Activated effector memory CD4-positive, alpha-beta T cell treated with anti-CD3 and anti-CD28 coated beads, Interleukin-2, amount 50 U/mL, for 16 hours (primary cell): Measurements from ENCODE around the gene NXPH4.

Source experiments
- DNase-seq: peaks from one replicate; pipeline ENCODE4 v3.0.0-alpha.2; 2020

Gene NXPH4

GRCh38 chr12:57221169-57221917, 4.7 kb downstream of the NXPH4 start:
- no peak for DNase-seq

GRCh38 chr12:57222286-57223190, 5.9 kb downstream of the NXPH4 start:
- DNase-seq = no peak

- no peak for DNase-seq
These were observed 6.9 kb downstream of the NXPH4 start for GRCh38 chr12:57223191-57224165.

- no peak for DNase-seq
These were observed 7.8 kb downstream of the NXPH4 start for GRCh38 chr12:57224278-57224972.

- DNase-seq = peak; percentile 85
These were observed 8.5 kb downstream of the NXPH4 start for GRCh38 chr12:57224973-57225679.

- DNase-seq = no peak
These were observed 9.2 kb downstream of the NXPH4 start for GRCh38 chr12:57225680-57226210.

GRCh38 chr12:57226588-57227314, 10.2 kb downstream of the NXPH4 start:
- no peak for DNase-seq

- DNase-seq = no peak
These were observed 10.9 kb downstream of the NXPH4 start for GRCh38 chr12:57227315-57228115.

GRCh38 chr12:57229046-57229633, 12.5 kb downstream of the NXPH4 start:
- DNase-seq = no peak

GRCh38 chr12:57229634-57230380, 13.2 kb downstream of the NXPH4 start, which contains the start of gene SHMT2:
Gene SHMT2 (plus strand): TSS chr12:57229711. CDS start chr12:57229779, 68 bp downstream.
- peak; percentile 97 for DNase-seq

GRCh38 chr12:57230381-57231155, 14.0 kb downstream of the NXPH4 start:
- DNase-seq = no peak

GRCh38 chr12:57231276-57232021, 14.9 kb downstream of the NXPH4 start:
- no peak for DNase-seq

GRCh38 chr12:57232156-57232756, 15.7 kb downstream of the NXPH4 start:
- no peak for DNase-seq

GRCh38 chr12:57233357-57234232, 17.0 kb downstream of the NXPH4 start:
- DNase-seq = no peak

GRCh38 chr12:57234233-57234570, 17.6 kb downstream of the NXPH4 start:
- DNase-seq = no peak
